ENCODE data around the gene RPL36. TPM values are rescaled to one million over a fixed set of nuclear protein-coding genes. Genes with fewer than 3 reads are reported as not detected.

Gene RPL36
- total and polyA plus RNA-seq, 2 experiments from 2014 or later = 895 to 3,204 TPM

DNA sequence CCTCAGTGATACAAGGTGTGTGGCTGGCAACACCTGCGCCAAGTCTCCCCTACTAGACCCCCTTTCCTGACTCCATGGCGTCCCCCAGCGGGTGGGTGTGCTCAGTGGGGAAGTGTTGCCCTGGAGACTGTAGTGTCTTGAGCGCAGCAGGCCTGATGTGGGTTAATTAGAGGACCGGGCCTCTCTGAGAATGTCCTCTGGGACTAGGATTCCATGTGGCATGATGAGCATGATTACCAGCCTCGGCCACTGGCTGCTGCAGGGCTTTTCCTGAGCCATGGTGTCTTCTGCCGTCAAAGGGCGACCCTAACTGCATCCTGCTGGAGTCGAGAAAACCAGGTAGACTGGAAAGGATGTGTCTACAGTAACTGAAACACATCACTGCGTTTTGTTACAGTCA, 37.8 kb upstream of the RPL36 start (continued):
- TF ChIP-seq, protein P1, sequence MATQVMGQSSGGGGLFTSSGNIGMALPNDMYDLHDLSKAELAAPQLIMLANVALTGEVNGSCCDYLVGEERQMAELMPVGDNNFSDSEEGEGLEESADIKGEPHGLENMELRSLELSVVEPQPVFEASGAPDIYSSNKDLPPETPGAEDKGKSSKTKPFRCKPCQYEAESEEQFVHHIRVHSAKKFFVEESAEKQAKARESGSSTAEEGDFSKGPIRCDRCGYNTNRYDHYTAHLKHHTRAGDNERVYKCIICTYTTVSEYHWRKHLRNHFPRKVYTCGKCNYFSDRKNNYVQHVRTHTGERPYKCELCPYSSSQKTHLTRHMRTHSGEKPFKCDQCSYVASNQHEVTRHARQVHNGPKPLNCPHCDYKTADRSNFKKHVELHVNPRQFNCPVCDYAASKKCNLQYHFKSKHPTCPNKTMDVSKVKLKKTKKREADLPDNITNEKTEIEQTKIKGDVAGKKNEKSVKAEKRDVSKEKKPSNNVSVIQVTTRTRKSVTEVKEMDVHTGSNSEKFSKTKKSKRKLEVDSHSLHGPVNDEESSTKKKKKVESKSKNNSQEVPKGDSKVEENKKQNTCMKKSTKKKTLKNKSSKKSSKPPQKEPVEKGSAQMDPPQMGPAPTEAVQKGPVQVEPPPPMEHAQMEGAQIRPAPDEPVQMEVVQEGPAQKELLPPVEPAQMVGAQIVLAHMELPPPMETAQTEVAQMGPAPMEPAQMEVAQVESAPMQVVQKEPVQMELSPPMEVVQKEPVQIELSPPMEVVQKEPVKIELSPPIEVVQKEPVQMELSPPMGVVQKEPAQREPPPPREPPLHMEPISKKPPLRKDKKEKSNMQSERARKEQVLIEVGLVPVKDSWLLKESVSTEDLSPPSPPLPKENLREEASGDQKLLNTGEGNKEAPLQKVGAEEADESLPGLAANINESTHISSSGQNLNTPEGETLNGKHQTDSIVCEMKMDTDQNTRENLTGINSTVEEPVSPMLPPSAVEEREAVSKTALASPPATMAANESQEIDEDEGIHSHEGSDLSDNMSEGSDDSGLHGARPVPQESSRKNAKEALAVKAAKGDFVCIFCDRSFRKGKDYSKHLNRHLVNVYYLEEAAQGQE (IDR thresholded peaks at IDR 0.05; ENCODE audit: unreplicated experiment) = no peak
- TF ChIP-seq JUNB (IDR thresholded peaks at IDR 0.05; ENCODE audit: unreplicated experiment) = no peak

DNA sequence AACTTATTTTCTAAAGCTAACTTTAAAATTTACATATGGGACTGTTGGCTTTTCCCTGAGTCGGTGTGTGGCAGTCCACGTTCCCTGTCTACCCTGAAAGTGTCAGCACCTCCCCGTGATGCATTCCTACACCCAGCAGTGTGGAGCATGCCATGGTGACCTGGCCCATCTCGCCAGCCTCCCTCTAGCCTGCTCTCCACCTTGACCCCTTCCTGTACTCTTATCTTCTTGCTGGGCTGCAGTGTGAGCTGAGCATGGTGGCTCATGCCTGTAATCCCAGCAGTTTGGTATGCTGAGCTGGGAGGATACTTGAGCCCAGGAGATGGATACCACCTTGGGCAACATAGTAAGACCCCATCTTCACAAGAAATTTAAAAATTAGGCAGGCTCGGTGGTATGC, 35.2 kb upstream of the RPL36 start:
- no peaks in the 10 kb centered on the region for H3K4me1 Mint-ChIP-seq
- Histone ChIP-seq H4K20me1 (replicated peaks; ENCODE audit: insufficient read depth) (peaks cover 20% of the 10 kb centered on the region), H3K4me2 (no peak overlapping the region), H3K36me3 (ENCODE audit: insufficient read depth) (peaks cover 50% of the 10 kb centered on the region), H3K4me1 (ENCODE audit: insufficient read depth) (no peaks in the 10 kb centered on the region), H2AFZ (no peak overlapping the region), H3K4me3 (no peak overlapping the region), H3K79me2 (replicated peaks; ENCODE audit: insufficient read depth) (peaks cover 7% of the 10 kb centered on the region; the same call in 1 of the 2 replicates), H3K27me3 (ENCODE audit: insufficient read depth) (no peaks in the 10 kb centered on the region), H3K27ac (ENCODE audit: low read depth) (no peak overlapping the region), H3K9me2 (ENCODE audit: insufficient read depth) (no peaks in the 10 kb centered on the region), H3F3A (replicated peaks; ENCODE audit: low read depth) (peaks cover 17% of the 10 kb centered on the region; the same call in 1 of the 2 replicates)
- no peak overlapping the region for H3K27ac Mint-ChIP-seq
- no peak overlapping the region for H3K4me3 Mint-ChIP-seq
- ATAC-seq (no peak), DNase-seq (ENCODE audit: low spot score) (no peak)
- H3K36me3 Mint-ChIP-seq (ENCODE audit: low read depth) = peaks cover 91% of the 10 kb centered on the region
- no peaks in the 10 kb centered on the region for H3K9me3 Mint-ChIP-seq
- H3K27me3 Mint-ChIP-seq (ENCODE audit: insufficient read depth, low read depth, poor library complexity) = peaks cover 5% of the 10 kb centered on the region
- TF ChIP-seq POLR2AphosphoS5 (IDR thresholded peaks at IDR 0.05; ENCODE audit: low read depth) (no peak), JUNB (IDR thresholded peaks at IDR 0.05; ENCODE audit: unreplicated experiment) (no peak), CREB1 (CRISPR knock-in tag; IDR thresholded peaks at IDR 0.05; ENCODE audit: low read depth) (no peak), STAT1 (IDR thresholded peaks at IDR 0.05; ENCODE audit: unreplicated experiment) (no peak), NANOG (IDR thresholded peaks at IDR 0.05; ENCODE audit: borderline replicate concordance) (no peak), ZNF331 (CRISPR knock-in tag; IDR thresholded peaks at IDR 0.05; ENCODE audit: low read depth) (no peak), ZNF114 (CRISPR knock-in tag; IDR thresholded peaks at IDR 0.05) (no peak), EZH2phosphoT487 (IDR thresholded peaks at IDR 0.05; ENCODE audit: unreplicated experiment) (no peak)
- TF ChIP-seq, protein P2, sequence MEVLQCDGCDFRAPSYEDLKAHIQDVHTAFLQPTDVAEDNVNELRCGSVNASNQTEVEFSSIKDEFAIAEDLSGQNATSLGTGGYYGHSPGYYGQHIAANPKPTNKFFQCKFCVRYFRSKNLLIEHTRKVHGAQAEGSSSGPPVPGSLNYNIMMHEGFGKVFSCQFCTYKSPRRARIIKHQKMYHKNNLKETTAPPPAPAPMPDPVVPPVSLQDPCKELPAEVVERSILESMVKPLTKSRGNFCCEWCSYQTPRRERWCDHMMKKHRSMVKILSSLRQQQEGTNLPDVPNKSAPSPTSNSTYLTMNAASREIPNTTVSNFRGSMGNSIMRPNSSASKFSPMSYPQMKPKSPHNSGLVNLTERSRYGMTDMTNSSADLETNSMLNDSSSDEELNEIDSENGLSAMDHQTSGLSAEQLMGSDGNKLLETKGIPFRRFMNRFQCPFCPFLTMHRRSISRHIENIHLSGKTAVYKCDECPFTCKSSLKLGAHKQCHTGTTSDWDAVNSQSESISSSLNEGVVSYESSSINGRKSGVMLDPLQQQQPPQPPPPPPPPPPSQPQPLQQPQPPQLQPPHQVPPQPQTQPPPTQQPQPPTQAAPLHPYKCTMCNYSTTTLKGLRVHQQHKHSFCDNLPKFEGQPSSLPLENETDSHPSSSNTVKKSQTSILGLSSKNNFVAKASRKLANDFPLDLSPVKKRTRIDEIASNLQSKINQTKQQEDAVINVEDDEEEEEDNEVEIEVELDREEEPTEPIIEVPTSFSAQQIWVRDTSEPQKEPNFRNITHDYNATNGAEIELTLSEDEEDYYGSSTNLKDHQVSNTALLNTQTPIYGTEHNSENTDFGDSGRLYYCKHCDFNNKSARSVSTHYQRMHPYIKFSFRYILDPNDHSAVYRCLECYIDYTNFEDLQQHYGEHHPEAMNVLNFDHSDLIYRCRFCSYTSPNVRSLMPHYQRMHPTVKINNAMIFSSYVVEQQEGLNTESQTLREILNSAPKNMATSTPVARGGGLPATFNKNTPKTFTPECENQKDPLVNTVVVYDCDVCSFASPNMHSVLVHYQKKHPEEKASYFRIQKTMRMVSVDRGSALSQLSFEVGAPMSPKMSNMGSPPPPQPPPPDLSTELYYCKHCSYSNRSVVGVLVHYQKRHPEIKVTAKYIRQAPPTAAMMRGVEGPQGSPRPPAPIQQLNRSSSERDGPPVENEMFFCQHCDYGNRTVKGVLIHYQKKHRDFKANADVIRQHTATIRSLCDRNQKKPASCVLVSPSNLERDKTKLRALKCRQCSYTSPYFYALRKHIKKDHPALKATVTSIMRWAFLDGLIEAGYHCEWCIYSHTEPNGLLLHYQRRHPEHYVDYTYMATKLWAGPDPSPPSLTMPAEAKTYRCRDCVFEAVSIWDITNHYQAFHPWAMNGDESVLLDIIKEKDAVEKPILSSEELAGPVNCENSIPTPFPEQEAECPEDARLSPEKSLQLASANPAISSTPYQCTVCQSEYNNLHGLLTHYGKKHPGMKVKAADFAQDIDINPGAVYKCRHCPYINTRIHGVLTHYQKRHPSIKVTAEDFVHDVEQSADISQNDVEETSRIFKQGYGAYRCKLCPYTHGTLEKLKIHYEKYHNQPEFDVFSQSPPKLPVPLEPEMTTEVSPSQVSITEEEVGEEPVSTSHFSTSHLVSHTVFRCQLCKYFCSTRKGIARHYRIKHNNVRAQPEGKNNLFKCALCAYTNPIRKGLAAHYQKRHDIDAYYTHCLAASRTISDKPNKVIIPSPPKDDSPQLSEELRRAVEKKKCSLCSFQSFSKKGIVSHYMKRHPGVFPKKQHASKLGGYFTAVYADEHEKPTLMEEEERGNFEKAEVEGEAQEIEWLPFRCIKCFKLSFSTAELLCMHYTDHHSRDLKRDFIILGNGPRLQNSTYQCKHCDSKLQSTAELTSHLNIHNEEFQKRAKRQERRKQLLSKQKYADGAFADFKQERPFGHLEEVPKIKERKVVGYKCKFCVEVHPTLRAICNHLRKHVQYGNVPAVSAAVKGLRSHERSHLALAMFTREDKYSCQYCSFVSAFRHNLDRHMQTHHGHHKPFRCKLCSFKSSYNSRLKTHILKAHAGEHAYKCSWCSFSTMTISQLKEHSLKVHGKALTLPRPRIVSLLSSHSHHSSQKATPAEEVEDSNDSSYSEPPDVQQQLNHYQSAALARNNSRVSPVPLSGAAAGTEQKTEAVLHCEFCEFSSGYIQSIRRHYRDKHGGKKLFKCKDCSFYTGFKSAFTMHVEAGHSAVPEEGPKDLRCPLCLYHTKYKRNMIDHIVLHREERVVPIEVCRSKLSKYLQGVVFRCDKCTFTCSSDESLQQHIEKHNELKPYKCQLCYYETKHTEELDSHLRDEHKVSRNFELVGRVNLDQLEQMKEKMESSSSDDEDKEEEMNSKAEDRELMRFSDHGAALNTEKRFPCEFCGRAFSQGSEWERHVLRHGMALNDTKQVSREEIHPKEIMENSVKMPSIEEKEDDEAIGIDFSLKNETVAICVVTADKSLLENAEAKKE (CRISPR knock-in tag; IDR thresholded peaks at IDR 0.05) = no peak
- TF ChIP-seq, protein P3, sequence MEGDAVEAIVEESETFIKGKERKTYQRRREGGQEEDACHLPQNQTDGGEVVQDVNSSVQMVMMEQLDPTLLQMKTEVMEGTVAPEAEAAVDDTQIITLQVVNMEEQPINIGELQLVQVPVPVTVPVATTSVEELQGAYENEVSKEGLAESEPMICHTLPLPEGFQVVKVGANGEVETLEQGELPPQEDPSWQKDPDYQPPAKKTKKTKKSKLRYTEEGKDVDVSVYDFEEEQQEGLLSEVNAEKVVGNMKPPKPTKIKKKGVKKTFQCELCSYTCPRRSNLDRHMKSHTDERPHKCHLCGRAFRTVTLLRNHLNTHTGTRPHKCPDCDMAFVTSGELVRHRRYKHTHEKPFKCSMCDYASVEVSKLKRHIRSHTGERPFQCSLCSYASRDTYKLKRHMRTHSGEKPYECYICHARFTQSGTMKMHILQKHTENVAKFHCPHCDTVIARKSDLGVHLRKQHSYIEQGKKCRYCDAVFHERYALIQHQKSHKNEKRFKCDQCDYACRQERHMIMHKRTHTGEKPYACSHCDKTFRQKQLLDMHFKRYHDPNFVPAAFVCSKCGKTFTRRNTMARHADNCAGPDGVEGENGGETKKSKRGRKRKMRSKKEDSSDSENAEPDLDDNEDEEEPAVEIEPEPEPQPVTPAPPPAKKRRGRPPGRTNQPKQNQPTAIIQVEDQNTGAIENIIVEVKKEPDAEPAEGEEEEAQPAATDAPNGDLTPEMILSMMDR (conservative IDR thresholded peaks at IDR 0.05; ENCODE audit: low read depth in 2 of 2) = no peak
- TF ChIP-seq, protein P4, sequence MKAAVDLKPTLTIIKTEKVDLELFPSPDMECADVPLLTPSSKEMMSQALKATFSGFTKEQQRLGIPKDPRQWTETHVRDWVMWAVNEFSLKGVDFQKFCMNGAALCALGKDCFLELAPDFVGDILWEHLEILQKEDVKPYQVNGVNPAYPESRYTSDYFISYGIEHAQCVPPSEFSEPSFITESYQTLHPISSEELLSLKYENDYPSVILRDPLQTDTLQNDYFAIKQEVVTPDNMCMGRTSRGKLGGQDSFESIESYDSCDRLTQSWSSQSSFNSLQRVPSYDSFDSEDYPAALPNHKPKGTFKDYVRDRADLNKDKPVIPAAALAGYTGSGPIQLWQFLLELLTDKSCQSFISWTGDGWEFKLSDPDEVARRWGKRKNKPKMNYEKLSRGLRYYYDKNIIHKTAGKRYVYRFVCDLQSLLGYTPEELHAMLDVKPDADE (IDR thresholded peaks at IDR 0.05) = no peak
